Thoracic aorta (tissue), 2 donors: Measurements from ENCODE around the gene GATAD2A. TPM values are rescaled to one million over a fixed set of nuclear protein-coding genes. Genes with fewer than 3 reads are reported as not detected.

Experiments used
- ATAC-seq: fragments of 150-250 bp; one replicate; pipeline ENCODE4 v1.8.0; 2017; ENCODE audit warnings: low read depth; ENCODE audit not compliant: insufficient number of reproducible peaks, low FRiP score
- DNase-seq: peaks from one replicate; pipeline ENCODE4 v3.0.0-alpha.2; 2020; ENCODE audit warnings: low spot score
- H3K27ac ChIP-seq, 2 donors: fragments of 200-600 bp; sonication (generic); 1 replicate in 1 of 2; 2 replicates in 1 of 2; pipeline ENCODE4 v1.5.1; 2016; ENCODE audit warnings: mild to moderate bottlenecking in 2 of 2, moderate library complexity in 2 of 2
- H3K27me3 ChIP-seq: fragments of 200-600 bp; sonication (generic); replicated peaks from 2 replicates; pipeline ENCODE4 v1.6.0; 2016; ENCODE audit warnings: mild to moderate bottlenecking; ENCODE audit not compliant: insufficient read depth
- H3K36me3 ChIP-seq: fragments of 200-600 bp; sonication (generic); one replicate; pipeline ENCODE4 v1.5.1; 2016
- H3K4me1 ChIP-seq, 2 donors: fragments of 200-600 bp; sonication (generic); 1 replicate in 1 of 2; 2 replicates in 1 of 2; pipeline versions ENCODE4 v1.5.1 to v1.6.0; 2016; ENCODE audit warnings: low read depth in 2 of 2, mild to moderate bottlenecking in 1 of 2; ENCODE audit not compliant: control insufficient read depth in 1 of 2
- H3K4me3 ChIP-seq: fragments of 200-600 bp; sonication (generic); 2 replicates; pipeline ENCODE4 v1.5.1; 2016; ENCODE audit warnings: mild to moderate bottlenecking
- H3K9me3 ChIP-seq: fragments of 200-600 bp; sonication (generic); 2 replicates; pipeline ENCODE4 v1.5.1; 2016
- total RNA-seq, 2 donors: library from RNA; depleted of rRNA; stranded (reverse); fragments of >200 nt; gene quantifications; one replicate each; pipeline versions ENCODE4 v1.1.0 to v1.2.3, GENCODE V29; 2016
- TF ChIP-seq, protein P1 (sequence below): fragments of 200-600 bp; sonication (generic); IDR thresholded peaks from one replicate; pipeline ENCODE4 v1.5.1; 2019; ENCODE audit warnings: antibody characterized with exemption

GATAD2A gene
- total RNA-seq, 2 donors from 2014 or later: 55.9 to 79.1 TPM

DNA sequence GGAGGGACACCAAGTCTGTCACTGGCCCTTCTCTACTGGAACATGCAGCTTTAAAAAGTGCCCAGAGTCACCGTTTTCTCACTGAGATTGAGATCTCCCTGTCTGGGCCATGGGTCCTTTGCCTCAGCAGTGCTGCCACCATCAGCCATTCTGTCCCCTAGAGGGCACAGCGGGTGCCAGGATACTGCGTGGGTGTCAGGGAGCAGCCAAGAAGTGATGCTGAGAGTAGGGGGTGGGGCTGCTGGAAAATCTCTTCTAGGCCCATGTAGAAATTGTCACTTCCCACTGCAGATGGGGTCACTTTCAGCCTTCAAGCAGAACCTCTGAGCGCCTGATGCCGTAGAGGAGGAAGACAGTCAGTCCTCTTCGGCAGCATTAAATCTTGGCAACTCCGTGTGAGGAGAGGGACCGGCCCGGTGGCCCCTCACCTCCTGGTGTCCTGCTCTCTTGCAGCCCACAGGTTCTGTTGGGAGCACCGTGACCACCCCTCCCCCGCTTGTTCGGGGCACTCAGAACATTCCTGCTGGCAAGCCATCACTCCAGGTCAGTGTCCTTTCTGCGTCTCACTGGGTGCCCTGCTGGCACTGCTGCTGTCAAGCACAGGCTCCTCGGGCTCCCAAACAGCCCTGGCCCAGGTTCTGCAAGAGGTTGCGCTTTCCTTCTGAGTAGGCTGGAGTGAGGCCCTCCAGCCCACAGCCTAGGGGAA is 88.5 kb downstream of the GATAD2A start:
- H3K4me3 ChIP-seq: no peak overlapping the region
- no peak overlapping the region for H3K27ac ChIP-seq
- H3K4me1 ChIP-seq: peaks cover 11 to 16% of the 10 kb centered on the region in 2 donors
- H3K36me3 ChIP-seq: peaks cover 52% of the 10 kb centered on the region
- TF ChIP-seq, protein P1, sequence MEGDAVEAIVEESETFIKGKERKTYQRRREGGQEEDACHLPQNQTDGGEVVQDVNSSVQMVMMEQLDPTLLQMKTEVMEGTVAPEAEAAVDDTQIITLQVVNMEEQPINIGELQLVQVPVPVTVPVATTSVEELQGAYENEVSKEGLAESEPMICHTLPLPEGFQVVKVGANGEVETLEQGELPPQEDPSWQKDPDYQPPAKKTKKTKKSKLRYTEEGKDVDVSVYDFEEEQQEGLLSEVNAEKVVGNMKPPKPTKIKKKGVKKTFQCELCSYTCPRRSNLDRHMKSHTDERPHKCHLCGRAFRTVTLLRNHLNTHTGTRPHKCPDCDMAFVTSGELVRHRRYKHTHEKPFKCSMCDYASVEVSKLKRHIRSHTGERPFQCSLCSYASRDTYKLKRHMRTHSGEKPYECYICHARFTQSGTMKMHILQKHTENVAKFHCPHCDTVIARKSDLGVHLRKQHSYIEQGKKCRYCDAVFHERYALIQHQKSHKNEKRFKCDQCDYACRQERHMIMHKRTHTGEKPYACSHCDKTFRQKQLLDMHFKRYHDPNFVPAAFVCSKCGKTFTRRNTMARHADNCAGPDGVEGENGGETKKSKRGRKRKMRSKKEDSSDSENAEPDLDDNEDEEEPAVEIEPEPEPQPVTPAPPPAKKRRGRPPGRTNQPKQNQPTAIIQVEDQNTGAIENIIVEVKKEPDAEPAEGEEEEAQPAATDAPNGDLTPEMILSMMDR: no peak
- H3K27me3 ChIP-seq: no peaks in the 10 kb centered on the region
- H3K9me3 ChIP-seq: no peaks in the 10 kb centered on the region
- no peak for DNase-seq
- no peak for ATAC-seq

DNA sequence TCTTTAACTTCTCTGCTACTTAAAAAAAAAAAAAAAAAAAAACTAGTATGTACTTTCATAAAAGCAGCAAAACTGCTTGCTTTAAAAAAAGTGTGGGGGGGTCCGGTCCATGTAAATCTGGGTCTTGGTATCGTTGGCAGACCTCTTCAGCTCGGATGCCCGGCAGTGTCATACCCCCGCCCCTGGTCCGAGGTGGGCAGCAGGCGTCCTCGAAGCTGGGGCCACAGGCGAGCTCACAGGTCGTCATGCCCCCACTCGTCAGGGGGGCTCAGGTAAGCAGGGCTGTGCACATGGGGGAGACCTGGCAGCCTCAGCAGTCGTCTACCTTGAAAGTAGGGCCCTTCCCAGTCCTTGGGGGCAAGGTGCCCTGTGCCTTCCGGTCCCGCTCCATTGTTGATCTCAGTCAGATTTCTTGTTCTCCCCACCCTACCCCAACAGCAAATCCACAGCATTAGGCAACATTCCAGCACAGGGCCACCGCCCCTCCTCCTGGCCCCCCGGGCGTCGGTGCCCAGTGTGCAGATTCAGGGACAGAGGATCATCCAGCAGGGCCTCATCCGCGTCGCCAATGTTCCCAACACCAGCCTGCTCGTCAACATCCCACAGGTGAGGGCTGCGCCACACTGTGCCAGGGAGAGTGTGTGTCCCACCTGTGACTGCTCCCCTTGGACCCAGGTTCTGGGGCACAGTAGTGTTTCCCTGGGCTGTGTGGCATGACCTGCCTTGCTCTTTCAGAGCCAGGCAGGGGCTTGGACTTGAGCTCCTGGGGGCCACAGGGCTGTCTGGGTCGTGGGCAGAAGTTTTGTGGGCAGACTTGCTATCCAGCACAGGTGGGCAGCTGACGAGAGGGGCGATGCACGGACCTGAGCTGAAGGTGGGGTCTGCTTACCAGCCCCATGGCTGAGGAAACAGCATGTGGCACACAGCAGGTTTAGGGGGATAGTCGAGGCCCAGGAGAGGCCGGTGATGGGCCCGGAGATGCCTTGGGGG is 90.4 kb downstream of the GATAD2A start:
- H3K4me3 ChIP-seq: no peak overlapping the region
- DNase-seq (no peak), ATAC-seq (no peak)
- TF ChIP-seq, protein P1: no peak
- no peaks in the 10 kb centered on the region for H3K27me3 ChIP-seq
- no peaks in the 10 kb centered on the region for H3K9me3 ChIP-seq
- H3K36me3 ChIP-seq: peaks cover 59% of the 10 kb centered on the region
- H3K4me1 ChIP-seq: no peaks in the 10 kb centered on the region
- no peak overlapping the region for H3K27ac ChIP-seq

DNA sequence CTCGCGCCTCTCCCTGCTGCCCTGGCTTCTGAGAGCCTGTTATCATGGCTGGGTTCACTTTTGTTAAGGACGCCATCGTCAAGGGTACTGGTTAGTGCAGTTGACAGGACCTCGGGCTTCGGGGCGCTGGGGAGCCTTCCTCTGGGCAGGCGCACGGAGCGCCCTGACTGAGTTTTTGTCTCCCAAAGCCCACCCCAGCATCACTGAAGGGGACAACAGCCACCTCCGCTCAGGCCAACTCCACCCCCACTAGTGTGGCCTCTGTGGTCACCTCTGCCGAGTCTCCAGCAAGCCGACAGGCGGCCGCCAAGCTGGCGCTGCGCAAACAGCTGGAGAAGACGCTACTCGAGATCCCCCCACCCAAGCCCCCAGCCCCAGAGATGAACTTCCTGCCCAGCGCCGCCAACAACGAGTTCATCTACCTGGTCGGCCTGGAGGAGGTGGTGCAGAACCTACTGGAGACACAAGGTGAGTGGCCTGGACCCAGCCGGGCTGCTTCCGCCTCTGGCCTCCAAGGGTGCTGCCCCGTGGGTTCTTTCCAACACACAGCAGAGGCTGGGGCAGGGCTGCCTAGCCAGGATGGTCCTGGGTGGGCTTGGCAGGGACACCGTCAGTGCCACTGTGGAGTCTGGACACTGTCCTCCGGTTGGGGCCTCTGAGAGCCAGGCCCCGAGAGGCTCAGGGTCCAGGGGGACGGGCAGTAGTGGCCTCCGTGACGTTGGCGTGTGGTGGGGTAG is 92.9 kb downstream of the GATAD2A start:
- no peak for ATAC-seq
- no peak for DNase-seq
- H3K36me3 ChIP-seq: peaks cover 70% of the 10 kb centered on the region
- no peak overlapping the region for H3K27ac ChIP-seq
- TF ChIP-seq, protein P1: no peak
- H3K4me3 ChIP-seq: no peak overlapping the region
- H3K27me3 ChIP-seq: no peaks in the 10 kb centered on the region
- H3K9me3 ChIP-seq: no peaks in the 10 kb centered on the region
- H3K4me1 ChIP-seq: no peaks in the 10 kb centered on the region

DNA sequence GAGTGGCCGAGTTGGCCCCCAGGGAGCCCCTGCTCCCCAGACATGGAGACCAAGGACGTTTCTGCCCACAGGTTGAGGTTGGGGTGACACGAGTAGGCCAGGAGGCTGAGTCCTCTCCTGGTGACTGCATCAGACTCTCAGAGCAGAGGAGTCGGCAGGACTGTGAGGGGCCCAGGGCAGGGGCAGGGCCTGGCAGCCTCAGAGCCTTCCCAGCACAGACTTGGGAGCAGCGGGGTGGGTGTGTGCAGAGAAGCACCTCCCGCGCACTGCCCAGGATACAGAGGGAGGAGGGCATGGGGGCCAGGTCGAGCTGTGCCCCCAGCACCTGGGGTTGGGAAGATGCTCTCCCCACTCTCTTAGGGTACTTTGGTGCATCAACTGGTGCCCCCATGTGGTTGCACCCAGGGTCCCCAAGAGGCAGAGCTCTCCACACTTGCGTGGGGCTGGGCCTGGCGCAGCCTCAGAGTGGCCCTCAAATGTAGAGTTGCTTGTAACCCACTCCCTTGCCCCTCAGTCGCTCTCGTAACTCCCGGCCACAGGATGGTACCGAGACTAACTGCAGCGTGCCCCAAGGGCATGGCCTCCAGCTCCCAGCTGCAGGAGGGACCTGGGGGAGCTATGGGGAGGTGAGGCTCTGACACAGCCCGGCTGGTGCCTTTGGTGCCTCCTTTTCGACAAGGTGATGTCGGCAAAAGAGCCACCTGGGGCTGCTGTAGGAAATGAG is 94.0 kb downstream of the GATAD2A start:
- DNase-seq (no peak), ATAC-seq (no peak)
- no peaks in the 10 kb centered on the region for H3K4me1 ChIP-seq
- TF ChIP-seq, protein P1: no peak
- no peaks in the 10 kb centered on the region for H3K27me3 ChIP-seq
- H3K4me3 ChIP-seq: no peak overlapping the region
- H3K36me3 ChIP-seq: peaks cover 63% of the 10 kb centered on the region
- no peak overlapping the region for H3K27ac ChIP-seq
- H3K9me3 ChIP-seq: no peaks in the 10 kb centered on the region
